ENCODE data around the gene MISP. TPM values are rescaled to one million over a fixed set of nuclear protein-coding genes. Genes with fewer than 3 reads are reported as not detected.
"Not testable (repeated sequence)": the region's sequence is repeated elsewhere in the genome, so short reads cannot be mapped to it uniquely, and the experiment has no call there.

The MISP gene
- total and polyA plus RNA-seq, 2 of the 13 experiments (the other 11 are each of a cell fraction or from before 2014, with no cell fraction given), result 0.67 to 1.3 TPM

DNA sequence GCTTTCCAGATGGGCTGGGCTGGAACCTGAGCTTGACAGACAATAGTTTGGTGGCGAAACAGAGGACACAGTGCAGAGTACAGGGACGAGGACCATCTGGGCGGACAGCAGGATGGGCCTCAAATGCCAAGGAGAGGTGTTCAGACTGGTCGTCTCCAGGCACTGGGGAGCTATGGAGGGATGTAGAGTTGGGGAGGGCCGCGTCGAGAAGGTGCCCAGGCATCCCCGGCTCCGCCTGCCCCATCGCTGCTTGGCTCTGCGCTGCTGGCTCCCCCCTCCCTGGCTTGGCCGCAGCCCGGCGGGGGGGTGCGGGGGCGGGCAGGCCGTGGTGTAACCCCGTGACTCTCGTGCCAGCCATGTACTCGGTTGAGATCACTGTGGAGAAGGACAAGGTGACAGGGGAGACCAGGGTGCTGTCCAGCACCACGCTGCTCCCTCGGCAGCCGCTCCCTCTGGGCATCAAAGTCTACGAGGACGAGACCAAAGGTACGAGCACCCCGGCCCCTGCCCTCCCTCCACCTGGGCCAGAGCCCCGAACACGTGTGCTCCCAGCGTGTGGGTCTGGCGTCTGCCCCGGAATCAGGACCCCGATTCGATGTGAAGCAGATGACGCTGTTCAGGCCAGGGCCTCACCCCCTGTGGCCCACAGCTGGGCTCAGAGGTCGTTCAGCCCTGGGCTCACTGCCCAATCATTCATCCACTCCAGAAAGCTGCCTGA lies 10.8 kb upstream of the MISP start (continued):
- TF ChIP-seq, protein P1, sequence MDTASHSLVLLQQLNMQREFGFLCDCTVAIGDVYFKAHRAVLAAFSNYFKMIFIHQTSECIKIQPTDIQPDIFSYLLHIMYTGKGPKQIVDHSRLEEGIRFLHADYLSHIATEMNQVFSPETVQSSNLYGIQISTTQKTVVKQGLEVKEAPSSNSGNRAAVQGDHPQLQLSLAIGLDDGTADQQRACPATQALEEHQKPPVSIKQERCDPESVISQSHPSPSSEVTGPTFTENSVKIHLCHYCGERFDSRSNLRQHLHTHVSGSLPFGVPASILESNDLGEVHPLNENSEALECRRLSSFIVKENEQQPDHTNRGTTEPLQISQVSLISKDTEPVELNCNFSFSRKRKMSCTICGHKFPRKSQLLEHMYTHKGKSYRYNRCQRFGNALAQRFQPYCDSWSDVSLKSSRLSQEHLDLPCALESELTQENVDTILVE (CRISPR knock-in tag; IDR thresholded peaks at IDR 0.05), result no peak

DNA sequence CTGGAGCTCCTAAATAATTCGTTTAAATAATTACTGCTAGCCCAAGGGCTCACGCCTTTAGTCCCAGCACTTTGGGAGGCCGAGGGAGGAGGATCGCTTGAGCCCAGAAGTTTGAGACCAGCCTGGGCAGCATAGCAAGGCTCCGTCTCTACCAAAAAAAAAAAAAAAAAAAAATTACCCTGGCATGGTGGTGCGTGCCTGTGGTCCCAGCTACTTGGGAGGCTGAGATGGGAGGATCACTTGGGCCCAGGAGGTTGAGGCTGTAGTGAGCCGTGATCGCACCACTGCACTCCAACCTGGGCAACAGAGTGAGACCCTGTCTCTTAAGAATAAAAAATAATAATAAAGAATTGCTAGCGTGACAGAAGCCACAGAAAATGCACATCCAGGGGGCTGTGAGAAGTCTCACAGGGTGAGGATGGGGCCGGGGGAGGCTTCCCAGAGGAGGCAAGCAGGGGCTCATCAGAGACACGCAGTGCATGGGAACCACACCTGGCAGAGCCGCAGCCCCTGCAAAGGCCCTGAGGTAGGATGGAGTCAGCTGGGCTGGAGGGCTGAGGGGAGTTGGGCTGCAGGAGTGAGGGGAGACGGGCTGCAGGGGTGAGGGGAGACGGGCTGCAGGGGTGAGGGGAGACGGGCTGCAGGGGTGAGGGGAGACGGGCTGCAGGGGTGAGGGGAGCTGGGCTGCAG lies 10.0 kb upstream of the MISP start:
- H4K20me1 ChIP-seq (ENCODE audit: insufficient read depth, low read length); FAIRE-seq; H2AFZ ChIP-seq (ENCODE audit: low read length); H3K36me3 ChIP-seq (replicated peaks in 1 of 2; ENCODE audit: control insufficient read depth in 1 of 2, insufficient read depth in 2 of 2, low read length in 2 of 2); CTCF ChIA-PET (ENCODE audit: low intra/inter-chr PET ratio, low total read pairs); H3K27me3 ChIP-seq (ENCODE audit: control insufficient read depth in 1 of 2, insufficient read depth in 2 of 2, low read length in 2 of 2); in situ Hi-C loops (cut with HindIII; ENCODE audit: extremely low pct_ligation_motif_present, low pct_unique_long_range_greater_than_20kb); BruUV-seq (replicated peaks); ATAC-seq; DNase-seq (ENCODE audit: low spot score); intact Hi-C loops (cut with micrococcal nuclease; ENCODE audit: unreplicated experiment); H3K9me3 ChIP-seq (ENCODE audit: low read length); H3K79me2 ChIP-seq (ENCODE audit: insufficient read depth, low read length): not testable (repeated sequence)
- 72% methylated on average over 16 of the region's 16 CpGs for WGBS (ENCODE audit: low lambda C conversion rate)
- Histone ChIP-seq H3K9ac (ENCODE audit: insufficient read depth, low read depth, low read length) (peak overlapping the region; percentile 52; the same call in 1 of the 2 replicates), H3K4me3 (replicated peaks in 1 of 3; ENCODE audit: insufficient read depth in 1 of 3, low read depth in 2 of 3, low read length in 3 of 3) (peak overlapping the region in 1 of 3 experiments; percentile 59; a peak in 2 of 6 replicates), H3K4me2 (ENCODE audit: low read depth, low read length) (peak overlapping the region; percentile 54), H3K27ac (ENCODE audit: extremely low read length, insufficient read depth, low read length) (peak overlapping the region; percentile 88), H3K4me1 (ENCODE audit: insufficient read depth, low read length) (peaks cover 63% of the 10 kb centered on the region)
- POLR2A ChIA-PET, result interaction anchor here (1.0 to 5.3 kb wide), 12 partner anchors 10 to 80 kb away, joined by 3 to 81 read pairs (median 6); partner anchors contain the start of genes MISP, PALM and RNF126
- TF ChIP-seq ZNF788 (CRISPR knock-in tag; IDR thresholded peaks at IDR 0.05; ENCODE audit: borderline replicate concordance) (0 out of 2 replicates have a peak, but pooled peaks have one; percentile 20), ZMYM3 (CRISPR knock-in tag; IDR thresholded peaks at IDR 0.05) (peak; percentile 90), ZNF768 (CRISPR knock-in tag; IDR thresholded peaks at IDR 0.05) (peak; percentile 42; the same call in 1 of the 2 replicates), DZIP1 (CRISPR knock-in tag; IDR thresholded peaks at IDR 0.05) (0 out of 2 replicates have a peak, but pooled peaks have one; percentile 5), CHD4 (IDR thresholded peaks at IDR 0.05; ENCODE audit: borderline replicate concordance, low read length) (peak; percentile 98), ZSCAN25 (CRISPR knock-in tag; IDR thresholded peaks at IDR 0.05) (peak; percentile 100), HNRNPK (IDR thresholded peaks at IDR 0.05; ENCODE audit: low read depth, low read length, poor library complexity, severe bottlenecking) (peak; percentile 27), ZNF770 (CRISPR knock-in tag; IDR thresholded peaks at IDR 0.05) (peak; percentile 94), PCBP1 (IDR thresholded peaks at IDR 0.05; ENCODE audit: borderline replicate concordance, low read depth, low read length) (0 out of 2 replicates have a peak, but pooled peaks have one; percentile 23), ZNF3 (CRISPR knock-in tag; IDR thresholded peaks at IDR 0.05) (peak; percentile 48; the same call in 1 of the 2 replicates)

Data from HepG2 (cell line).